Skeletal muscle tissue (tissue), 4 donors: ENCODE data around the gene GRIK1. TPM values are rescaled to one million over a fixed set of nuclear protein-coding genes. Genes with fewer than 3 reads are reported as not detected.

Experiments
- H3K27ac ChIP-seq: one replicate; pipeline ENCODE4 v1.7.0; 2013; ENCODE audit warnings: mild to moderate bottlenecking, low read depth, low read length, inconsistent platforms
- H3K27me3 ChIP-seq, 3 donors: one replicate each; pipeline ENCODE4 v1.7.0; 2013; ENCODE audit warnings: low read length in 3 of 3; ENCODE audit not compliant: control insufficient read depth in 3 of 3, insufficient read depth in 3 of 3
- H3K36me3 ChIP-seq, 3 donors: one replicate each; pipeline ENCODE4 v1.7.0; 2013; ENCODE audit warnings: low read length in 3 of 3; ENCODE audit not compliant: control insufficient read depth in 3 of 3, insufficient read depth in 3 of 3
- H3K4me1 ChIP-seq, 3 donors: one replicate each; pipeline ENCODE4 v1.7.0; 2013; ENCODE audit warnings: low read length in 3 of 3, mild to moderate bottlenecking in 3 of 3; ENCODE audit not compliant: control insufficient read depth in 3 of 3, insufficient read depth in 3 of 3
- H3K4me3 ChIP-seq, 3 donors: one replicate each; pipeline ENCODE4 v1.7.0; 2013; ENCODE audit warnings: low read length in 3 of 3
- H3K9ac ChIP-seq, 3 donors: one replicate each; pipeline ENCODE4 v1.7.0; 2013; ENCODE audit warnings: low read length in 3 of 3, mild to moderate bottlenecking in 3 of 3, moderate library complexity in 2 of 3, low read depth in 1 of 3
- H3K9me3 ChIP-seq, 3 donors: one replicate each; pipeline ENCODE4 v1.7.0; 2013; ENCODE audit warnings: low read length in 3 of 3; ENCODE audit not compliant: control insufficient read depth in 3 of 3
- total RNA-seq: library from RNA; depleted of rRNA; stranded (reverse); fragments of >200 nt; gene quantifications from one replicate; pipeline ENCODE4 v1.2.3, GENCODE V29; 2014
- donor health status: Osteomylitis.

GRIK1 gene
- total RNA-seq, 1 donor from 2014 or later = 1.0 TPM

GRCh38 chr21:29586696-29587095 is 353.1 kb downstream of the GRIK1 start:
- Histone ChIP-seq H3K9me3 (no peaks in the 10 kb centered on the region), H3K36me3 (no peaks in the 10 kb centered on the region), H3K4me1 (no peaks in the 10 kb centered on the region), H3K9ac (no peak overlapping the region), H3K27ac (no peak overlapping the region), H3K27me3 (no peaks in the 10 kb centered on the region), H3K4me3 (no peak overlapping the region)

GRCh38 chr21:29585462-29585861 is 354.3 kb downstream of the GRIK1 start:
- Histone ChIP-seq H3K27ac (no peak overlapping the region), H3K27me3 (no peaks in the 10 kb centered on the region), H3K9me3 (no peaks in the 10 kb centered on the region), H3K4me1 (no peaks in the 10 kb centered on the region), H3K9ac (no peak overlapping the region), H3K36me3 (no peaks in the 10 kb centered on the region), H3K4me3 (no peak overlapping the region)

GRCh38 chr21:29583424-29583924 is 356.3 kb downstream of the GRIK1 start:
- H3K9ac ChIP-seq = no peak overlapping the region
- no peak overlapping the region for H3K4me3 ChIP-seq
- H3K9me3 ChIP-seq = no peaks in the 10 kb centered on the region
- no peaks in the 10 kb centered on the region for H3K27me3 ChIP-seq
- H3K4me1 ChIP-seq = no peaks in the 10 kb centered on the region
- no peak overlapping the region for H3K27ac ChIP-seq
- H3K36me3 ChIP-seq = no peaks in the 10 kb centered on the region

- Histone ChIP-seq H3K27ac (no peak overlapping the region), H3K4me1 (no peaks in the 10 kb centered on the region), H3K36me3 (no peaks in the 10 kb centered on the region), H3K27me3 (no peaks in the 10 kb centered on the region), H3K4me3 (no peak overlapping the region), H3K9ac (no peak overlapping the region), H3K9me3 (no peaks in the 10 kb centered on the region)
Measured at GRCh38 chr21:29582855-29583254, 356.9 kb downstream of the GRIK1 start.

GRCh38 chr21:29581393-29581792 is 358.4 kb downstream of the GRIK1 start:
- Histone ChIP-seq H3K4me1 (no peaks in the 10 kb centered on the region), H3K27ac (no peak overlapping the region), H3K9me3 (no peaks in the 10 kb centered on the region), H3K9ac (no peak overlapping the region), H3K4me3 (no peak overlapping the region), H3K36me3 (no peaks in the 10 kb centered on the region), H3K27me3 (no peaks in the 10 kb centered on the region)

GRCh38 chr21:29580732-29581285 is 359.0 kb downstream of the GRIK1 start:
- H3K36me3 ChIP-seq = no peaks in the 10 kb centered on the region
- H3K9me3 ChIP-seq = no peaks in the 10 kb centered on the region
- H3K9ac ChIP-seq = no peak overlapping the region
- no peak overlapping the region for H3K27ac ChIP-seq
- H3K4me1 ChIP-seq = no peaks in the 10 kb centered on the region
- no peaks in the 10 kb centered on the region for H3K27me3 ChIP-seq
- no peak overlapping the region for H3K4me3 ChIP-seq

- Histone ChIP-seq H3K27me3 (no peaks in the 10 kb centered on the region), H3K9me3 (no peaks in the 10 kb centered on the region), H3K4me3 (no peak overlapping the region), H3K4me1 (no peaks in the 10 kb centered on the region), H3K9ac (no peak overlapping the region), H3K27ac (no peak overlapping the region), H3K36me3 (no peaks in the 10 kb centered on the region)
Measured at GRCh38 chr21:29578306-29578705, 361.5 kb downstream of the GRIK1 start.

- Histone ChIP-seq H3K27me3 (no peaks in the 10 kb centered on the region), H3K27ac (no peak overlapping the region), H3K9ac (no peak overlapping the region), H3K4me1 (no peaks in the 10 kb centered on the region), H3K9me3 (no peaks in the 10 kb centered on the region), H3K4me3 (no peak overlapping the region), H3K36me3 (no peaks in the 10 kb centered on the region)
Measured at GRCh38 chr21:29571949-29572348, 367.8 kb downstream of the GRIK1 start.

- no peak overlapping the region for H3K27ac ChIP-seq
- H3K4me1 ChIP-seq = no peaks in the 10 kb centered on the region
- no peaks in the 10 kb centered on the region for H3K27me3 ChIP-seq
Measured at GRCh38 chr21:29568020-29568697, 371.6 kb downstream of the GRIK1 start.

GRCh38 chr21:29557931-29558725 is 381.7 kb downstream of the GRIK1 start:
- no peaks in the 10 kb centered on the region for H3K4me1 ChIP-seq
- H3K9ac ChIP-seq = no peak overlapping the region
- H3K9me3 ChIP-seq = no peaks in the 10 kb centered on the region
- H3K4me3 ChIP-seq = no peak overlapping the region
- H3K27me3 ChIP-seq = no peaks in the 10 kb centered on the region
- H3K36me3 ChIP-seq = no peaks in the 10 kb centered on the region
- H3K27ac ChIP-seq = no peak overlapping the region

More at GRCh38 chr21:29568020-29568697, 371.6 kb downstream of the GRIK1 start:
- no peak overlapping the region for H3K9ac ChIP-seq
- H3K36me3 ChIP-seq = no peaks in the 10 kb centered on the region
- no peaks in the 10 kb centered on the region for H3K9me3 ChIP-seq
- H3K4me3 ChIP-seq = no peak overlapping the region
